SK-N-MC (cell line): ENCODE measurements around the gene LOXL1.

Experiments
- FOXP2 ChIP-seq: optimal IDR thresholded peaks from 2 replicates; pipeline ENCODE3; 2011; ENCODE audit warnings: mild to moderate bottlenecking, moderate library complexity; ENCODE audit not compliant: insufficient read depth; ENCODE audit errors: extremely low read length, control extremely low read depth
- POLR2AphosphoS5 ChIP-seq: IDR thresholded peaks from 2 replicates; pipeline ENCODE4 v1.6.1; 2012; ENCODE audit warnings: mild to moderate bottlenecking, low read depth, low read length, borderline replicate concordance

DNA sequence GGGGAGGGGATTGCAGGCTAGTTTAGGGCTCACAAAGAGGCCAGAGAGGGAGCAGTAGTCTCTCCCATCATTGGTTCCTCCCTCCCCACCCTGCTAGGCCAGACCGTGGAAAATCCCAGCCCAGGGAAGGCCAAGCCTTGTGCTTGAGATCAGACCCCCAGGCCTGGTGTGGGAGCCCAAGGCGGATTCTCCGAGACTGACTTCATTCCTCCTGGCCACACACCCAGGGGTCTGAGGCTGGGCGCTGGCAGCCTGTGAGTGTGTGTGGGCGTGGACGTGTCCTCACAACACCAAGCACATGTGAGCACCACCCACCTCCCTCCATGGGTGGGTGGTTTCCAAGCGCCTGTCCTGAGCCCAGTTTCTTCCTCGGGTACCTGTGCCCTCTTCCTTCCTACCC lies 4.1 kb downstream of the LOXL1 start:
- TF ChIP-seq POLR2AphosphoS5 (no peak), FOXP2 (no peak)
